Measurements from ENCODE around the gene TFPI.

GRCh38 chr2:187550857-187551256 is 3.4 kb downstream of the TFPI start:
- TF ChIP-seq CTCF (IDR thresholded peaks at IDR 0.05; ENCODE audit: poor library complexity), result no peak
- no peak for TF ChIP-seq EZH2 (IDR thresholded peaks at IDR 0.05; ENCODE audit: borderline replicate concordance)

Measured in hepatocyte (in vitro differentiated cells).